ENCODE measurements around the gene CEP85L. TPM values are rescaled to one million over a fixed set of nuclear protein-coding genes. Genes with fewer than 3 reads are reported as not detected.

The CEP85L gene
- total and polyA plus RNA-seq, 2 of the 4 experiments (the other 2 are of a cell fraction): 2.3 to 25.6 TPM

DNA sequence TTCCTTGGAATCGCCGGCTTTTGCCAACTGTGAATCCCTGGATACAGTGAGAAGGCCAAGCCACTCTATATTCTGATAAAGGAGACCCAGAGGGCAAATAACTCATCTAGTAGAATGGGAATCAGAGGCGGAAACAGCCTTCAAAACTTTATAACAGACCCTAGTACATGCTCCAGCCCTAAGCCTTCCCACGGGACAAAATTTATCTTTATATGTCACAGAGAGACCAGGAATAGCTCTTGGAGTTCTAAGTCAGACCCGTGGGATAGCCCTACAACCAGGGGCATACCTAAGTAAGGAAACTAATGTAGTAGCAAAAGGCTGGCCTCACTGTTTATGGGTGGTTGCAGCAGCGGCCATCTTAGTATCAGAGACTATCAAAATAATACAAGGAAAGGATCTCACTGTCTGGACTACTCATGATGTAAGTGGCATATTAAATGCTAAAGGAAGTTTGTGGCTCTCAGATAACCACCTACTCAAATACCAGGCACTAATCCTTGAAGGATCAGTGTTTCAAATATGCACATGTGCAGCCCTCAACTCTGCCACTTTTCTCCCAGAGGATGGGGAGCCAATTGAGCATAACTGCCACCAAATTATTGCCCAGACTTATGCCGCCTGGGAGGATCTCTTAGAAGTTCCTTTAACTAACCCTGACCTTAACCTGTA is 29.5 kb downstream of the CEP85L start:
- Histone ChIP-seq H3K79me1 (ENCODE audit: low read depth in 1 of 2, low read length in 2 of 2) (peaks cover 46 to 79% of the 10 kb centered on the region in 2 experiments), H4K5ac (ENCODE audit: low read depth, low read length) (no peak overlapping the region), H3K9me1 (ENCODE audit: insufficient read depth, low read length) (no peaks in the 10 kb centered on the region), H2AK5ac (ENCODE audit: low read depth, low read length) (no peak overlapping the region), H3K56ac (ENCODE audit: extremely low read depth, insufficient read depth, low read length) (no peak overlapping the region), H3K36me3 (ENCODE audit: control insufficient read depth, insufficient read depth, low read length) (peaks cover 4% of the 10 kb centered on the region; the same call in 1 of the 2 replicates), H4K20me1 (ENCODE audit: insufficient read depth, low read length) (peaks cover 29% of the 10 kb centered on the region), H3K14ac (replicated peaks; ENCODE audit: low read depth, low read length) (no peak overlapping the region), H3K4me1 (ENCODE audit: control insufficient read depth, insufficient read depth, low read length) (no peaks in the 10 kb centered on the region), H3K4me2 (ENCODE audit: low read depth, low read length) (no peak overlapping the region), H4K8ac (ENCODE audit: low read depth in 2 of 2, low read length in 2 of 2) (no peak overlapping the region), H2BK20ac (ENCODE audit: low read depth, low read length) (no peak overlapping the region), H2AK9ac (replicated peaks; ENCODE audit: low read depth, low read length, poor library complexity) (no peak overlapping the region), H2BK15ac (ENCODE audit: low read depth, low read length) (no peak overlapping the region), H4K91ac (ENCODE audit: insufficient read depth, low read depth, low read length) (no peak overlapping the region), H2AFZ (replicated peaks; ENCODE audit: low read length, poor library complexity) (no peak overlapping the region), H2BK120ac (ENCODE audit: low read depth, low read length) (no peak overlapping the region), H3K9ac (ENCODE audit: low read depth, low read length) (no peak overlapping the region), H3K27ac (ENCODE audit: insufficient read depth, low read length) (no peak overlapping the region), H3K18ac (ENCODE audit: low read depth, low read length) (no peak overlapping the region), H3K9me3 (ENCODE audit: control insufficient read depth, insufficient read depth, low read length) (peaks cover 3% of the 10 kb centered on the region), H3K4me3 (ENCODE audit: insufficient read depth, low read depth, low read length) (no peak overlapping the region), H2BK5ac (ENCODE audit: low read depth, low read length, poor library complexity, severe bottlenecking) (no peak overlapping the region), H3K23ac (ENCODE audit: low read depth, low read length) (no peak overlapping the region), H3K4ac (ENCODE audit: low read depth, low read length) (no peak overlapping the region), H3K27me3 (ENCODE audit: control insufficient read depth, insufficient read depth, low read length) (no peaks in the 10 kb centered on the region)
- TF ChIP-seq NFE2L2 (IDR thresholded peaks at IDR 0.05; ENCODE audit: low read depth, low read length) (no peak), CEBPB (IDR thresholded peaks at IDR 0.05; ENCODE audit: low read depth, low read length) (no peak), BHLHE40 (IDR thresholded peaks at IDR 0.05; ENCODE audit: low read depth, low read length) (no peak), MXI1 (IDR thresholded peaks at IDR 0.05; ENCODE audit: borderline replicate concordance, low read depth, low read length) (no peak), CHD1 (IDR thresholded peaks at IDR 0.05; ENCODE audit: low read depth, low read length) (no peak), MAFK (IDR thresholded peaks at IDR 0.05; ENCODE audit: low read depth, low read length) (no peak), RAD21 (IDR thresholded peaks at IDR 0.05; ENCODE audit: low read length) (no peak)
- TF ChIP-seq, protein P1, sequence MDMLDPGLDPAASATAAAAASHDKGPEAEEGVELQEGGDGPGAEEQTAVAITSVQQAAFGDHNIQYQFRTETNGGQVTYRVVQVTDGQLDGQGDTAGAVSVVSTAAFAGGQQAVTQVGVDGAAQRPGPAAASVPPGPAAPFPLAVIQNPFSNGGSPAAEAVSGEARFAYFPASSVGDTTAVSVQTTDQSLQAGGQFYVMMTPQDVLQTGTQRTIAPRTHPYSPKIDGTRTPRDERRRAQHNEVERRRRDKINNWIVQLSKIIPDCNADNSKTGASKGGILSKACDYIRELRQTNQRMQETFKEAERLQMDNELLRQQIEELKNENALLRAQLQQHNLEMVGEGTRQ (IDR thresholded peaks at IDR 0.05; ENCODE audit: low read depth, low read length): no peak
- TF ChIP-seq, protein P2, sequence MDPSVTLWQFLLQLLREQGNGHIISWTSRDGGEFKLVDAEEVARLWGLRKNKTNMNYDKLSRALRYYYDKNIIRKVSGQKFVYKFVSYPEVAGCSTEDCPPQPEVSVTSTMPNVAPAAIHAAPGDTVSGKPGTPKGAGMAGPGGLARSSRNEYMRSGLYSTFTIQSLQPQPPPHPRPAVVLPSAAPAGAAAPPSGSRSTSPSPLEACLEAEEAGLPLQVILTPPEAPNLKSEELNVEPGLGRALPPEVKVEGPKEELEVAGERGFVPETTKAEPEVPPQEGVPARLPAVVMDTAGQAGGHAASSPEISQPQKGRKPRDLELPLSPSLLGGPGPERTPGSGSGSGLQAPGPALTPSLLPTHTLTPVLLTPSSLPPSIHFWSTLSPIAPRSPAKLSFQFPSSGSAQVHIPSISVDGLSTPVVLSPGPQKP (IDR thresholded peaks at IDR 0.05; ENCODE audit: borderline replicate concordance, low read depth, low read length): no peak
- TF ChIP-seq, protein P3, sequence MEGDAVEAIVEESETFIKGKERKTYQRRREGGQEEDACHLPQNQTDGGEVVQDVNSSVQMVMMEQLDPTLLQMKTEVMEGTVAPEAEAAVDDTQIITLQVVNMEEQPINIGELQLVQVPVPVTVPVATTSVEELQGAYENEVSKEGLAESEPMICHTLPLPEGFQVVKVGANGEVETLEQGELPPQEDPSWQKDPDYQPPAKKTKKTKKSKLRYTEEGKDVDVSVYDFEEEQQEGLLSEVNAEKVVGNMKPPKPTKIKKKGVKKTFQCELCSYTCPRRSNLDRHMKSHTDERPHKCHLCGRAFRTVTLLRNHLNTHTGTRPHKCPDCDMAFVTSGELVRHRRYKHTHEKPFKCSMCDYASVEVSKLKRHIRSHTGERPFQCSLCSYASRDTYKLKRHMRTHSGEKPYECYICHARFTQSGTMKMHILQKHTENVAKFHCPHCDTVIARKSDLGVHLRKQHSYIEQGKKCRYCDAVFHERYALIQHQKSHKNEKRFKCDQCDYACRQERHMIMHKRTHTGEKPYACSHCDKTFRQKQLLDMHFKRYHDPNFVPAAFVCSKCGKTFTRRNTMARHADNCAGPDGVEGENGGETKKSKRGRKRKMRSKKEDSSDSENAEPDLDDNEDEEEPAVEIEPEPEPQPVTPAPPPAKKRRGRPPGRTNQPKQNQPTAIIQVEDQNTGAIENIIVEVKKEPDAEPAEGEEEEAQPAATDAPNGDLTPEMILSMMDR (conservative IDR thresholded peaks at IDR 0.05; ENCODE audit: low read depth, low read length): no peak
- ATAC-seq (ENCODE audit: low read depth) (no peak), DNase-seq (peak; percentile 11)
- intact Hi-C loops (cut with micrococcal nuclease): no loop called here
- WGBS, 2 experiments (ENCODE audit: extremely low coverage in 2 of 2, insufficient read length in 1 of 2): no CpG with 5 or more reads among the region's 7 CpGs
- ChIA-PET CTCF (no interaction called here), POLR2A (ENCODE audit: unreplicated experiment) (no interaction called here)
- no TSS peak for BruUV-seq (replicated peaks)
- in situ Hi-C loops (cut with MboI; ENCODE audit: low sequenced_read_pairs): loop anchor here (10.0 kb wide), 1 partner anchor 337 kb away; no protein-coding TSS in a partner anchor
- dilution Hi-C loops (cut with HindIII; ENCODE audit: low sequenced_read_pairs, unreplicated experiment): no loop called here
